H1 (cell line): ENCODE data around the gene ITGA11. TPM values are rescaled to one million over a fixed set of nuclear protein-coding genes. Genes with fewer than 3 reads are reported as not detected.

Experiments
- CTCF ChIA-PET: fragments of 300-600 bp; sonication (Branson Sonifier 250); formaldehyde crosslinking; loops from one replicate; lab custom pipeline; 2021; ENCODE audit not compliant: partially characterized antibody; lab: Charles Lee
- POLR2A ChIA-PET: fragments of 300-600 bp; sonication (Branson Sonifier 250); formaldehyde crosslinking; loops from one replicate; lab custom pipeline; 2021; ENCODE audit warnings: inconsistent platforms; ENCODE audit not compliant: partially characterized antibody; lab: Charles Lee
- DNase-seq, 2 experiments: peaks; one replicate each; pipeline versions ENCODE4 v3.0.0 to v3.0.0-alpha.2; 2010 to 2022; ENCODE audit warnings: low spot score in 2 of 2, low read depth in 1 of 2, mixed read lengths in 1 of 2
- FAIRE-seq: peaks from 2 replicates; lab custom pipeline; 2011; peaks lifted over from hg19 to GRCh38; lab: Jason Lieb, UNC
- H2AFZ ChIP-seq: 2 replicates; pipeline ENCODE4 v1.8.1; 2012; ENCODE audit warnings: low read length, inconsistent platforms
- H2AK5ac ChIP-seq: 2 replicates; pipeline ENCODE4 v1.6.1; 2013; ENCODE audit warnings: low read depth, low read length
- H2BK120ac ChIP-seq: replicated peaks from 2 replicates; pipeline ENCODE3; 2013; ENCODE audit warnings: low read depth, low read length, inconsistent platforms
- H2BK12ac ChIP-seq: 2 replicates; pipeline ENCODE4 v1.6.1; 2013; ENCODE audit warnings: low read depth, low read length
- H2BK15ac ChIP-seq: 2 replicates; pipeline ENCODE4 v1.6.1; 2013; ENCODE audit warnings: low read length
- H2BK20ac ChIP-seq: 2 replicates; pipeline ENCODE4 v1.6.1; 2013; ENCODE audit warnings: low read length
- H2BK5ac ChIP-seq: 2 replicates; pipeline ENCODE4 v1.6.1; 2013; ENCODE audit warnings: low read depth, low read length
- H3K14ac ChIP-seq: 2 replicates; pipeline ENCODE4 v1.6.1; 2013; ENCODE audit warnings: inconsistent platforms; ENCODE audit not compliant: insufficient read length
- H3K18ac ChIP-seq: 2 replicates; pipeline ENCODE4 v1.6.1; 2013; ENCODE audit warnings: low read length; ENCODE audit errors: extremely low read depth
- H3K23ac ChIP-seq: 2 replicates; pipeline ENCODE4 v1.6.1; 2013; ENCODE audit warnings: inconsistent platforms; ENCODE audit not compliant: insufficient read length
- H3K23me2 ChIP-seq: 2 replicates; pipeline ENCODE4 v1.6.1; 2013; ENCODE audit warnings: low read depth, low read length
- H3K27ac ChIP-seq: 2 replicates; pipeline ENCODE4 v1.6.1; 2011; ENCODE audit warnings: low read depth, low read length, inconsistent platforms
- H3K27me3 ChIP-seq, 4 experiments: replicated peaks in 1 of 4; 1 replicate in 1 of 4; 2 replicates in 3 of 4; pipeline versions ENCODE4 v1.6.1 to v1.8.1; 2011 to 2013; ENCODE audit warnings: low read length in 3 of 4, mild to moderate bottlenecking in 3 of 4, inconsistent platforms in 2 of 4, mixed read lengths in 2 of 4, moderate library complexity in 1 of 4; ENCODE audit not compliant: control insufficient read depth in 3 of 4, insufficient read depth in 3 of 4; ENCODE audit errors: extremely low read depth in 1 of 4
- H3K36me3 ChIP-seq, 4 experiments: 2 replicates each; pipeline versions ENCODE4 v1.6.1 to v1.8.1; 2011 to 2013; ENCODE audit warnings: mild to moderate bottlenecking in 4 of 4, low read length in 3 of 4, moderate library complexity in 2 of 4, control low read depth in 1 of 4, inconsistent platforms in 1 of 4; ENCODE audit not compliant: insufficient read depth in 4 of 4, control insufficient read depth in 2 of 4
- H3K4ac ChIP-seq: replicated peaks from 2 replicates; pipeline ENCODE3; 2013; ENCODE audit warnings: low read length, low read depth, mixed read lengths, inconsistent platforms; ENCODE audit not compliant: insufficient read length
- H3K4me1 ChIP-seq, 4 experiments: replicated peaks in 1 of 4; 1 replicate in 1 of 4; 2 replicates in 3 of 4; pipeline versions ENCODE4 v1.6.1 to v1.8.1; 2011 to 2013; ENCODE audit warnings: low read length in 3 of 4, inconsistent platforms in 2 of 4, mixed read lengths in 1 of 4; ENCODE audit not compliant: insufficient read depth in 4 of 4, control insufficient read depth in 3 of 4
- H3K4me2 ChIP-seq, 2 experiments: 2 replicates each; pipeline versions ENCODE4 v1.6.1 to v1.8.1; 2011 to 2013; ENCODE audit warnings: low read depth in 2 of 2, low read length in 2 of 2, control low read depth in 1 of 2, inconsistent platforms in 1 of 2, mild to moderate bottlenecking in 1 of 2; ENCODE audit not compliant: insufficient read depth in 1 of 2
- H3K4me3 ChIP-seq, 4 experiments: fragments of 200-600, 300-600 bp in 1 of 4; sonication (generic), shearing (Covaris generic), sonication (Bioruptor Twin) in 1 of 4; 2 replicates each; pipeline versions ENCODE4 v1.5.1 to v1.8.1; 2011 to 2016; ENCODE audit warnings: low read length in 4 of 4, low read depth in 3 of 4, control low read depth in 2 of 4, inconsistent platforms in 2 of 4, mild to moderate bottlenecking in 2 of 4, mixed read lengths in 1 of 4, moderate library complexity in 1 of 4; ENCODE audit not compliant: insufficient read depth in 2 of 4; ENCODE audit errors: extremely low read depth in 1 of 4
- H3K56ac ChIP-seq: replicated peaks from 2 replicates; pipeline ENCODE3; 2013; ENCODE audit warnings: low read depth, mild to moderate bottlenecking, mixed read lengths, low read length, inconsistent platforms; ENCODE audit not compliant: insufficient read length
- H3K79me1 ChIP-seq: 2 replicates; pipeline ENCODE4 v1.6.1; 2013; ENCODE audit warnings: low read depth, low read length, control low read depth
- H3K79me2 ChIP-seq, 2 experiments: 2 replicates each; pipeline versions ENCODE4 v1.6.1 to v1.8.1; 2012 to 2013; ENCODE audit warnings: low read length in 2 of 2, mild to moderate bottlenecking in 2 of 2, inconsistent platforms in 1 of 2; ENCODE audit not compliant: insufficient read depth in 2 of 2, control insufficient read depth in 1 of 2
- H3K9ac ChIP-seq, 4 experiments: replicated peaks in 1 of 4; 1 replicate in 1 of 4; 2 replicates in 3 of 4; pipeline versions ENCODE4 v1.6.1 to v1.8.1; 2011 to 2013; ENCODE audit warnings: low read depth in 3 of 4, low read length in 3 of 4, control low read depth in 2 of 4, mild to moderate bottlenecking in 2 of 4, moderate library complexity in 2 of 4, inconsistent platforms in 1 of 4; ENCODE audit errors: extremely low read depth in 1 of 4
- H3K9me3 ChIP-seq, 2 experiments: 2 replicates each; pipeline versions ENCODE4 v1.6.1 to v1.8.1; 2012 to 2013; ENCODE audit warnings: mild to moderate bottlenecking in 2 of 2, moderate library complexity in 2 of 2, control low read depth in 1 of 2, inconsistent platforms in 1 of 2, low read depth in 1 of 2, low read length in 1 of 2, mixed read lengths in 1 of 2; ENCODE audit not compliant: insufficient read depth in 2 of 2
- H4K20me1 ChIP-seq, 2 experiments: replicated peaks in 1 of 2; 2 replicates each; pipeline versions ENCODE3 to v1.8.1; 2011 to 2013; ENCODE audit warnings: inconsistent platforms in 2 of 2, low read length in 2 of 2, mild to moderate bottlenecking in 1 of 2; ENCODE audit not compliant: insufficient read depth in 2 of 2, control insufficient read depth in 1 of 2
- H4K5ac ChIP-seq: 2 replicates; pipeline ENCODE4 v1.6.1; 2013; ENCODE audit warnings: low read length, low read depth, mixed read lengths, inconsistent platforms; ENCODE audit not compliant: insufficient read length
- H4K8ac ChIP-seq: 2 replicates; pipeline ENCODE4 v1.8.0; 2013; ENCODE audit warnings: mild to moderate bottlenecking, moderate library complexity, low read length, inconsistent platforms; ENCODE audit not compliant: insufficient read depth; ENCODE audit errors: extremely low read depth
- H4K91ac ChIP-seq: replicated peaks from 2 replicates; pipeline ENCODE3; 2013; ENCODE audit warnings: low read length, mixed read lengths, inconsistent platforms; ENCODE audit not compliant: insufficient read length
- CBX5 ChIP-seq: fragments of 300-800, 300-1000 bp; sonication (generic); IDR thresholded peaks from 2 replicates; pipeline ENCODE4 v1.7.1; 2016; ENCODE audit warnings: antibody characterized with exemption, low read length, low read depth
- HDAC2 ChIP-seq, 2 experiments: fragments of 300-600 bp in 1 of 2; sonication (generic) in 1 of 2; IDR thresholded peaks; 2 replicates each; pipeline ENCODE4 v1.6.1; 2011 to 2012; ENCODE audit warnings: low read depth in 2 of 2, low read length in 2 of 2, mild to moderate bottlenecking in 2 of 2, moderate library complexity in 2 of 2, borderline replicate concordance in 1 of 2, inconsistent platforms in 1 of 2
- HDAC6 ChIP-seq: IDR thresholded peaks from one replicate; pipeline ENCODE4 v1.7.1; 2012; ENCODE audit warnings: low read depth, mild to moderate bottlenecking, inconsistent platforms, low read length, moderate library complexity
- JUN ChIP-seq: IDR thresholded peaks from 2 replicates; pipeline ENCODE4 v1.6.1; 2011; ENCODE audit warnings: low read depth, mild to moderate bottlenecking, improper control_type of control experiment, low read length
- JUND ChIP-seq: IDR thresholded peaks from 2 replicates; pipeline ENCODE4 v1.6.1; 2011; ENCODE audit warnings: mild to moderate bottlenecking, improper control_type of control experiment, low read length
- KDM4A ChIP-seq: IDR thresholded peaks from one replicate; pipeline ENCODE4 v1.7.1; 2012; ENCODE audit warnings: low read depth, mild to moderate bottlenecking, moderate library complexity, low read length, inconsistent platforms; ENCODE audit not compliant: severe bottlenecking
- KDM5A ChIP-seq: fragments of 200-600 bp; IDR thresholded peaks from 2 replicates; pipeline ENCODE4 v1.7.1; 2012; ENCODE audit warnings: mild to moderate bottlenecking, low read length, inconsistent platforms, mixed read lengths
- PHF8 ChIP-seq: fragments of 200-600 bp; sonication (generic); conservative IDR thresholded peaks from 2 replicates; pipeline ENCODE4 v1.7.1; 2012; ENCODE audit warnings: low read depth, mild to moderate bottlenecking, inconsistent platforms, low read length, moderate library complexity
- RNF2 ChIP-seq: fragments of 200-900, 300-1000 bp; sonication (generic); IDR thresholded peaks from 2 replicates; pipeline ENCODE4 v1.7.1; 2016; ENCODE audit warnings: borderline replicate concordance, low read depth, mild to moderate bottlenecking, antibody characterized with exemption, low read length; ENCODE audit not compliant: poor library complexity, severe bottlenecking; ENCODE audit errors: missing control alignments
- SIN3A ChIP-seq, 2 experiments: IDR thresholded peaks in 1 of 2; conservative IDR thresholded peaks in 1 of 2; 2 replicates each; pipeline ENCODE4 v1.6.1; 2011 to 2012; ENCODE audit warnings: low read length in 2 of 2, improper control_type of control experiment in 1 of 2, low read depth in 1 of 2, mild to moderate bottlenecking in 1 of 2
- SRF ChIP-seq: IDR thresholded peaks from 2 replicates; pipeline ENCODE4 v1.6.1; 2011; ENCODE audit warnings: mild to moderate bottlenecking, low read depth, low read length, moderate library complexity
- YY1 ChIP-seq: IDR thresholded peaks from 2 replicates; pipeline ENCODE4 v1.6.1; 2011; ENCODE audit warnings: low read depth, mild to moderate bottlenecking, low read length
- WGBS, 2 experiments: shearing (Covaris generic) in 1 of 2; methylation state at CpG; one replicate each; pipeline versions ENCODE4 v1.1.6 to v1.1.7; 2013 to 2015; ENCODE audit warnings: low lambda C conversion rate in 2 of 2, mixed read lengths in 2 of 2, inconsistent platforms in 1 of 2, low coverage in 1 of 2, missing lambda C conversion rate in 1 of 2; ENCODE audit not compliant: insufficient replicate concordance in 2 of 2, insufficient coverage in 1 of 2, insufficient read length in 1 of 2; ENCODE audit errors: extremely low coverage in 1 of 2, missing lambda C conversion rate in 1 of 2; 5-methylcytosine and 5-hydroxymethylcytosine counted together
- polyA plus RNA-seq, 7 experiments: library from polyadenylated mRNA; depleted of rRNA in 3 of 7; stranded (reverse) in 5 of 7; unstranded in 2 of 7; fragments of >200 nt in 5 of 7; fragments of 200-250 nt in 2 of 7; gene quantifications; 1 replicate in 5 of 7; 2 replicates in 1 of 7; 4 replicates in 1 of 7; pipeline versions ENCODE4 v1.2.1 to v1.2.3, GENCODE V29; 2011 to 2013; ENCODE audit warnings: missing spikeins in 2 of 7, mixed read lengths in 2 of 7
- total RNA-seq: library from RNA; stranded (reverse); fragmentation: NEBNext Ultra II Directional; extraction: Animal tissue kit (Norgen Biotek cat#: 25700); gene quantifications from 2 replicates; pipeline ENCODE4 v1.2.1, GENCODE V29; 2021

Gene ITGA11
- total and polyA plus RNA-seq, 2 of the 8 experiments (the other 6 are each of a cell fraction or from before 2014, with no cell fraction given) = 0.05 to 0.06 TPM

DNA sequence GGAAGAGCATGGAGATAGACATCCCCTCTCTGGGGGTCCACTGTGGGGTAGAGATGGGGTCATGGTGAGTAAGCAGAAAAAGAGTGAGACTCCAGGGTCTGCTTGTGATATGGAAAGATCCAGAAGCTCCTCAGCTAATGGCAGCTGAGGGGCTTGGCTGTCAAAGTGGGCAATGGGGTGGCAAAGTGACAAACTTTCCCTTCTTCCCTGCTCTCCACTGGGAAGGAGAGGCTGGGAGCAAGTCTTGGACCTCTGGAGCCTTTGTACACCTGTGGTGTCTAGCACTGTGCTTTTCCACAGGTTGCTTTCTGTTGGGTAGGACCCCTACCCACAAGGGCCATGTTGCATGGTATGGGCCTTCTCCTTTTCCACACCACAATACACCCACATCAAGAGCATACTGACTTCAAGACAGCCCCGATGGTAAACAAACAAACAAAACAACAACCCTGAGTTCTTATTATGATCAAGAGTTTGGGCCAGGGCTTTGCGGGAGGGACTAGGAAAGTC lies 3.5 kb downstream of the ITGA11 start:
- no peak overlapping the region for H4K5ac ChIP-seq
- no peaks in the 10 kb centered on the region for H3K36me3 ChIP-seq
- POLR2A ChIA-PET = no interaction called here
- no peak overlapping the region for H3K4me3 ChIP-seq
- no peak overlapping the region for H2BK120ac ChIP-seq
- H2BK20ac ChIP-seq = no peak overlapping the region
- H3K4me1 ChIP-seq = peaks cover 0 to 5% (median 1%) of the 10 kb centered on the region in 4 experiments; a peak in 3 of 7 replicates
- no peak overlapping the region for H3K56ac ChIP-seq
- no peak overlapping the region for H4K91ac ChIP-seq
- H3K27ac ChIP-seq = no peak overlapping the region
- TF ChIP-seq KDM4A = no peak
- no peak for TF ChIP-seq SRF
- TF ChIP-seq HDAC6 = no peak
- no peak for TF ChIP-seq SIN3A (conservative IDR thresholded peaks at IDR 0.05 in 1 of 2, IDR thresholded peaks at IDR 0.05 in 1 of 2; ENCODE audit: low read depth in 1 of 2, low read length in 2 of 2)
- no peak for TF ChIP-seq YY1
- no peak for TF ChIP-seq RNF2
- TF ChIP-seq HDAC2 (IDR thresholded peaks at IDR 0.05; ENCODE audit: borderline replicate concordance in 1 of 2, low read depth in 2 of 2, low read length in 2 of 2) = no peak
- TF ChIP-seq JUN = no peak
- TF ChIP-seq CBX5 = no peak
- TF ChIP-seq PHF8 = no peak
- no peak for TF ChIP-seq JUND
- no peak for TF ChIP-seq KDM5A
- peaks cover 32 to 45% (median 44%) of the 10 kb centered on the region in 4 experiments for H3K27me3 ChIP-seq
- H3K18ac ChIP-seq = no peak overlapping the region
- H2BK12ac ChIP-seq = no peak overlapping the region
- WGBS, 2 experiments = 94% methylated on average over 2 of the region's 2 CpGs; no CpG with 5 or more reads in 1 of the 2 experiments
- H2BK15ac ChIP-seq = no peak overlapping the region
- H3K9me3 ChIP-seq = no peaks in the 10 kb centered on the region
- peaks cover 8% of the 10 kb centered on the region; the same call in 1 of the 2 replicates for H3K23me2 ChIP-seq
- no peak overlapping the region for H4K8ac ChIP-seq
- H3K79me1 ChIP-seq = no peaks in the 10 kb centered on the region
- FAIRE-seq (no peak), DNase-seq (no peak)
- H3K9ac ChIP-seq = no peak overlapping the region
- H3K14ac ChIP-seq = no peak overlapping the region
- H2AFZ ChIP-seq = no peak overlapping the region
- no peak overlapping the region for H3K4me2 ChIP-seq
- H2AK5ac ChIP-seq = no peak overlapping the region
- H4K20me1 ChIP-seq = peaks cover 2 to 3% of the 10 kb centered on the region in 2 experiments
- no peak overlapping the region for H3K23ac ChIP-seq
- no peaks in the 10 kb centered on the region for H3K79me2 ChIP-seq
- CTCF ChIA-PET = interaction anchor here (1.0 to 2.1 kb wide), 3 partner anchors 10 to 122 kb away, joined by 4 to 6 read pairs (median 5); no protein-coding TSS in a partner anchor
- H3K4ac ChIP-seq = no peak overlapping the region
- no peak overlapping the region for H2BK5ac ChIP-seq
